Gastrocnemius medialis (tissue), 4 donors: ENCODE data around the gene TDRKH.

Experiments used
- POLR2A ChIP-seq, 2 donors: fragments of 450-650 bp; IDR thresholded peaks; one replicate each; pipeline ENCODE4 v1.6.1; 2017; ENCODE audit warnings: antibody characterized with exemption in 2 of 2, mild to moderate bottlenecking in 2 of 2, moderate library complexity in 2 of 2
- TF ChIP-seq, protein P1 (sequence below), 5 experiments: fragments of 450-650 bp in 3 of 5; fragments of 200-600 bp in 2 of 5; sonication (generic) in 2 of 5; IDR thresholded peaks in 4 of 5; conservative IDR thresholded peaks in 1 of 5; 1 replicate in 4 of 5; 2 replicates in 1 of 5; pipeline ENCODE4 v1.5.1; 2016 to 2019; ENCODE audit warnings: antibody characterized with exemption in 5 of 5, mild to moderate bottlenecking in 3 of 5, moderate library complexity in 3 of 5

DNA sequence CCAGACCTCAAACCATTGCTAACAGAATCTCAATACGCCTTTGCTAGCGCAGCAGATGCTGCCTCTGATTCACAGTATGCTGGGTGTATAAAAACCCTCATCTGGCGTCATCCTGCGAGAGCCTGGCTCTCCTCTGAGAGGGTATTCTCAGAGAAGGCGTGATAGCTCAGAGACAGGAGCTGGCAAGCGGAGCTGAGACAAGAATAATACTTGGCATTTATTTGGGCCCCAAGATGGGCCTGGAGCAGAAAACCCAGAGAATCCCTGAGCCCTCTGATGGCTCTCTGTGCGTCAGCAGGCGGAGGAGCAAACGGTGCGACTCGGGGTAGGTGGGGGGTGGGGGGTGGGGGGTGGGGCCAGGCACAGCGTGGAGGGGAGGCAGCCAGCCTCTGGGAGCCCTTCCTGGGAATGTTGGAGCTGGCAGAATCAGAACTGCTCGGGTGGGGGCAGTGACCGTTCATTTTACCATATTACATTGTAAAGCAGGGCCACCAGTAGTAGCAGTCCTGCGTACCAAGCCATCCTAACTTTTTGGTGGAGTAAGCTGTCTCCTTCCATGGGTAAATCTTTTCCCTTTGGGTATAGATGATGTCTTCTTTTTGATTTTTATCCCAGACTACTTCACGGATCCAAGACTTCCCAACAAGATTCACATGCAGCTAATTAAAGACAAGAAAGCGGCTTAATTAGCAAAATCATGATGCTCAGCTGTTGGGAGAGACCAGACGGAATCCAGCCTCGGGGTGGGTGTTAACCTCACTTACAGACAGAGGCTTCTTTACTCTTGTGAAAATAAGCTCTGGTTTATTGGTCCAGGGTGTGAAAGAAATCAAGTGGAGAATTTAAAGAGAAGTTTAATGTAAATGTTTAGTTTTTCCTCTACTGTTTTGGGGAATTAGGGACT, 61.9 kb downstream of the TDRKH start:
- TF ChIP-seq, protein P1, sequence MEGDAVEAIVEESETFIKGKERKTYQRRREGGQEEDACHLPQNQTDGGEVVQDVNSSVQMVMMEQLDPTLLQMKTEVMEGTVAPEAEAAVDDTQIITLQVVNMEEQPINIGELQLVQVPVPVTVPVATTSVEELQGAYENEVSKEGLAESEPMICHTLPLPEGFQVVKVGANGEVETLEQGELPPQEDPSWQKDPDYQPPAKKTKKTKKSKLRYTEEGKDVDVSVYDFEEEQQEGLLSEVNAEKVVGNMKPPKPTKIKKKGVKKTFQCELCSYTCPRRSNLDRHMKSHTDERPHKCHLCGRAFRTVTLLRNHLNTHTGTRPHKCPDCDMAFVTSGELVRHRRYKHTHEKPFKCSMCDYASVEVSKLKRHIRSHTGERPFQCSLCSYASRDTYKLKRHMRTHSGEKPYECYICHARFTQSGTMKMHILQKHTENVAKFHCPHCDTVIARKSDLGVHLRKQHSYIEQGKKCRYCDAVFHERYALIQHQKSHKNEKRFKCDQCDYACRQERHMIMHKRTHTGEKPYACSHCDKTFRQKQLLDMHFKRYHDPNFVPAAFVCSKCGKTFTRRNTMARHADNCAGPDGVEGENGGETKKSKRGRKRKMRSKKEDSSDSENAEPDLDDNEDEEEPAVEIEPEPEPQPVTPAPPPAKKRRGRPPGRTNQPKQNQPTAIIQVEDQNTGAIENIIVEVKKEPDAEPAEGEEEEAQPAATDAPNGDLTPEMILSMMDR (IDR thresholded peaks at IDR 0.05 in 4 of 5, conservative IDR thresholded peaks at IDR 0.05 in 1 of 5): no peak
- no peak for TF ChIP-seq POLR2A (IDR thresholded peaks at IDR 0.05)
